ENCODE results near the gene CSNK1G3.
A peak's percentile ranks its signal among the peaks of the same experiment; 100 is the strongest.
"Not testable (repeated sequence)": the region's sequence is repeated elsewhere in the genome, so short reads cannot be mapped to it uniquely, and the experiment has no call there.

The CSNK1G3 gene

GRCh38 chr5:123511648-123512605, at the start of gene CSNK1G3:
CSNK1G3 (plus strand) TSS chr5:123512177; CDS start chr5:123545664, 33,487 bp downstream.
- DNase-seq: peak; percentile 91

- not testable (repeated sequence) for DNase-seq
Measured at GRCh38 chr5:123466839-123467238, 45.1 kb upstream of the CSNK1G3 start.

GRCh38 chr5:123471385-123471784, 40.6 kb upstream of the CSNK1G3 start:
- DNase-seq: no peak

DNA sequence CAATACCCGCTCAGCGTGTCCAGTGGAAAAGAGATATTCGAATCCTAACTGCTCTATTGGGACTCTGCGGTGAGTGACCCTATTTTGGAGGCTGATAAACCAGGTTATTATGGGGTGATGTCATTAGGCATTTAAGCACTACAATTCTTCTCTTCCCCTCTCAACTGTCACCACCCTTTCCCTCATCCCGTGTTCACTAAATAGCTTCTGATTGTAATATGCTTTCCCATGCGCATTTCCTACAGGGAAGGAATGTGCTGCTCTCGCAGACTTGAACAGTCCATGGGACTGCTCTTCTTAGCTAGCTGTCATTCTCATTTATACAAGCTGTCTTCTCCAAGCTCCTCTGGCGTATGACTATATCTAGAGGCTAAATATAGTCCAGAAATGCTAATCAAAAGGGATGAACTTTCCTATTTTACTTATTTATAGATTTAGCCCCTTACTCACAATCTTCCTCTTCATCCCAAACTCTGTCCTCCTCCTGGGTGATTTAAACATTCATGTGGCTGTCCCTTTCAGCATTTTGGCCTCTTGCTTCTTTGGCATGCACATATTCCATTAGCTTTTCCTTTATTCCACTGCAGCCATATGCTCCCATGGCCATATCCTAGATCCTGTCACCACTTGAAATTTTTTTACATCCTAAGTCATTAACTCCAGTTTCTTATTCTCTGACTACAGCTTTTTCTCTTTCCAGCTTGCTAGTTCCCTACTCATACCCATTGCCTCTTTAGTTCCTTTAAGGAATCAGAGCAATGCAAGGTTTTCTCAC, 39.6 kb upstream of the CSNK1G3 start:
- no peak for DNase-seq

- DNase-seq: no peak
Measured at GRCh38 chr5:123474228-123474627, 37.7 kb upstream of the CSNK1G3 start.

GRCh38 chr5:123476731-123477130, 35.2 kb upstream of the CSNK1G3 start:
- no peak for DNase-seq

DNA sequence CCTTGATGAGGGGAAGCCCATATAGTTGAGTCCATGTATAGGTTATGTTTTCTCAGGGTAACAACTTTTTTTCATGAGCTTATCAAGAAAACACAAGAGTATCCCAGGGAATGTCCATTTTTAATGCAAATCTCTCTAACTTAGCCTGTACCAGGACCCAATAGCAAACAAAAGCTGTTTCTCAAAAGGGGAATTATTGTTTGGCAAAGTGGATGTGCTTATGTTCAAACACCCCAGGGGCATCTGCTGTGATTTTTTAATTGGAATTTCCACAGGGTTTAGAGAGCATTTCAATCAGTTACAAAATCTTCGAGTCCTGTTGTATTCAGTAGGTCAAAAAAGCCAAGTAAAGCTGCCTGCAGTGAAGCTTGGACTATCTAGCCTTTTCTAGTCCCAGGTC, 33.4 kb upstream of the CSNK1G3 start:
- DNase-seq: no peak

DNA sequence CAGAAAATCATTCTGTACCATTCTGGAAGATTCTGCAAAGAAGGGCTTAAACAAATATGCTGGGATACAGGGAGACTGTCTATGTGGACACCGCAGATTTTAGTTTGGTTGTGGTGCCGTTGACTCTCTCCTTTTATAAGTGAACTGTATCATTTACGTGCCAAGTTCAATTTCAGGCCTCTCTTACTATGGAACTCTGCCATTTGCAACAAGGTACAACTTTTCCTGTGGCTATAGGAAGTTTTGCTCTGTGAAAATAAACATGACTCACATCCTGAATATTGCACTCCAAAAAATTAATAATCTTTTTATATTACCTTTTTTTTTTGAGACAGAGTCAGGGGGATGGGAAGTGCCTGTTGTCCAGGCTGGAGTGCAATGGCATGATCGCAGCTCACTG, 29.7 kb upstream of the CSNK1G3 start:
- no peak for DNase-seq

- no peak for DNase-seq
Measured at GRCh38 chr5:123483446-123484077, 28.4 kb upstream of the CSNK1G3 start.

- no peak for DNase-seq
Measured at GRCh38 chr5:123485275-123485674, 26.7 kb upstream of the CSNK1G3 start.

GRCh38 chr5:123486951-123487655, 24.9 kb upstream of the CSNK1G3 start:
- DNase-seq: no peak

DNA sequence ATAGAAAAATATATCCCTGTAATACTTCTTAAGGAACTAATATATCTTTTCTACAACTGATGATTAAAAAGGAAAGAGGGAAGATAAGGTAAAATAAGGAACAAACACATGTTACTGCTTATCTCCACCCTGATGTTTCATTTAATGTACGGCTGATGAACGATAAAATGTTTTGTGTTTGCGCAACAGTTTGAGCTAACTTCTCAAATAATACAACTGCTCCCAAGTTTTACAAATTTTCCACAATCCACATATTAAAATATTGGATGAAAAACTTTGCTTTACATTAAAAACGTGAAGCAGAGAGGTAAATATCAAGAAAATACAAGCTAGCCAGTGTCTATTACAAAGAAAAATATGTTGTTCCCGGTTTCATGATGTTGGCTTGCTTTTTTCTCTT, 21.0 kb upstream of the CSNK1G3 start:
- DNase-seq: no peak

DNA sequence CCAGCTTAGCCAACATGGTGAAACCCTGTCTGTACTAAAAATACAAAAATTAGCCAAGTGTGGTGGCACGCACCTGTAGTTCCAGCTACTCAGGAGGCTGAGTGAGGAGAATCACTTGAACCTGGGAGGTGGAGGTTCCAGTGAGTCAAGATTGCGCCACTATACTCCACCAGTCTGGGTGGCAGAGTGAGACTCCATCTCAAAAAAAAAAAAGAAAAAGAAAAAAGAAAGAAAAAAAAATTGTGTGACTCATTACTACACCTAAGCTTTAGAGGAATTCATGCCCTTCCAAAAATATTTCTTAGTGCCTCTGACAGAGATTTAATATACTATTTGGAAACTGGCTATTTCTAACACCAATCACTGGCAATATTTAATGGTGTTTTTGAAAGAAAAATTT, 16.8 kb upstream of the CSNK1G3 start:
- DNase-seq: not testable (repeated sequence)

DNA sequence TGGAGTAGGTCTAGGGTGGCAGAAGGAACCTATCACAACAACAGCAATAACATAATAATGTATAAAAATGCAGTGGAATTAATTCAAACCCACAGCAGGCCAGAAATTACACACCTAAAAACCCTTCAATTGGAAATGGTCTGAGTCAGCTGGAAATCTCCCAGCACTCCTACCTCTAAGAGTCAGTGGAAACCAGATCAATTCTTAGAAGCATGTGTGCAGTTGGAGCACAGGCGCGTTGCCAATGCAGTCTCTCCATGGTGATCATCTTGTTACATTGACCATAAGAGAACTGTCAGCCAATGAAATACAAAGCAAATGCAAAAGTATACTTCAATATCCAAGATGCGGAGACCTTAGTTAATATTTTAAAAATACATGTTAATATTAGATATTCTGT, 15.1 kb upstream of the CSNK1G3 start:
- DNase-seq: no peak

DNA sequence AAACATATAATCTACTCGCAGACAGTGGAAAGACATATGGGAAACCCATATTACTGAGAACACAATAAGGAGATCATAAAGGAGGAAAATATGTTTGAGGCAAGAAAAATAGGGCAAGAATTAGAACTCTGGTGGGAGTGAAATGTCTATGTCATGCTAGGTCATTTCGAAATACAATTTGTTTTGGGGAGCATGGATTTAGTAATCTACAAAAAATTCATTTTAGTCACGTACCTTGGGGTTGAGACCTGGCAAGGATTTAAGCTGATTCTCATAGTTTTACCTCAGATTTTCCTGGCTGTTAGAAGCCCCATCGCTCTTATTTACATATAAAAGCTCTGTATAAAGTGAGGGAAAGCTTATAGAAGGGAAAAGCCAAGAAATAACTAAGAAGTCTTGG, 11.5 kb upstream of the CSNK1G3 start:
- no peak for DNase-seq

GRCh38 chr5:123502120-123502519, 9.9 kb upstream of the CSNK1G3 start:
- no peak for DNase-seq

- DNase-seq: no peak
Measured at GRCh38 chr5:123503299-123503698, 8.7 kb upstream of the CSNK1G3 start.

- no peak for DNase-seq
Measured at GRCh38 chr5:123505633-123506032, 6.3 kb upstream of the CSNK1G3 start.

DNA sequence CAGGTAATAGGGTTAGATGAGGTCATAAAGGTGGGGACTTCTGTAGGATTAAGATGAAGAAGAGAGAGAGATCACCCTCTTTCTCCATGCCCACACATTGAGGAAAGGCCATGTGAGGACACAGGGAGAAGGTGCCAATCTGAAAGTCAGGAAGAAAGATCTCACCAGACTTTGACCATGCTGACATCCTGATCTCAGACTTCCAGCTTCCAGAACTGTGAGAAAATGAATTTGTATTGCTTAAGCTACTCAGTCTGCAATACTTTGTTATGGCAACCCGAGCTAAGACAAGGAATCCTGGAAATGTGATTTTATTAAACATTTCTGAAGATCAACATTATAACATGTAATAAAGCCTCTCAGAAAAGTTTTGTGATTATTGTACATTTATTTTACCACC, 3.5 kb upstream of the CSNK1G3 start:
- DNase-seq: no peak

DNA sequence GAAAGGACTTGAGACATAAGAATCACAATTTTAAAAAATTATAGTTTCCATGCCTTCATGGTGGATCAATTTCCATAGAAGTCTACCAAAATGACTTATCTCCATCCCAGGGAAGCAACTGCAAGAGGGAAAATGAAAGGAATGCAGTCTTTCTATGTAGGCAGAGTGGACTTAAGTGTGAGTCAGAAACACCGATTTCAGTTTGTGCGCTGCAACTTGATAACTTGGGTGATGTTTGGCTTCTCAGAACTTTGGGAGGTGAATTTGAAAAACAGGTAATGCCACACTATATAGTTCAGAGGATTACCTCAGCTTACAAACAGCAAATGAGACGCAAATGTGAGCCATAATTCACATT, 708 bp upstream of the CSNK1G3 start:
- DNase-seq: no peak

DNA sequence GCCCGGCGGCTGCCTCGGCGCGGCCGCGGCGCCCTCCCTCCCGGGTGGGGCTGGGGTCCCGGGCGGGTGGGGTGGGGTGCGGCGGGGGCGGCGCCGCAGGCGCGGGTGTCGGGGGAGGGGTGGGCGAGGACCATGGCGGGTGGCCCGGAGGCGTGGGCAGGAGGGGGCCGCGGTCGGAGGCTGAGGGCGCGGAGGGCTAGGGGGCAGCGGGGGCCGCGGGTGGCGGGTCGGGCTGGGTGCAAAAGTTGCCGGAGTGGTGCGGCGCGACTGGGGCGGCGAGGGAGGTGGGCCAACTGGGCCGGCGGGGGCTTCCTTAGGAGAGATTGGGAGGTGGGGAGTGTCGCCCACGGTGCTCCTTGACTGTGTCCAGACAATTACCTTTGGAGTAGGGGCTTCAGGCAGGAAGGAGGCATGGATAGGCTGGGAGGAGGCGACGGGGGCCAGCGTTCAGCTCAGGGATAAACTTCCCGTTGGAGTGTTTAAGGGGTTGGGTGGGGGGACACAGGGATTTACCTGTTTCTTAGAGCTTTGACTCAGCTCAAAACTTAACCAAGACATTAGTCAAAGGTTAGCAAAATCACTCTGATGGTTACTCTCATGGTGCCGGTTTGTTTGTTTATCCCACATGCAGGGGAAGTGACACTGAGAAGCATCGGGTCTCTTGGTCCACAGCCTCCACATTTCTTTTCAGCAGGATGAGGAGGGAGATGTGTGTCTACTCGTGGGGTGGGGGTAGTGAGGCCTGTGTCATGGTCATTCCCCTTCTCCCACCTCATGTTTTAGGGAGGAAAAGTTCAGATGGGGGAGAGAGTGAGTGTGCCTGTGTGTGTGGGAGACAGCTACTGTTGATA, 859 bp downstream of the CSNK1G3 start:
- DNase-seq: peak; percentile 32

Data from 8988T (cell line).